AML-193 (cell line): ENCODE data around the gene IL17D.
"Not testable (repeated sequence)": the region's sequence is repeated elsewhere in the genome, so short reads cannot be mapped to it uniquely, and the experiment has no call there.

Experiments used
- DNase-seq, 2 experiments: peaks; one replicate each; lab custom pipeline; 2025; lab: John Stamatoyannopoulos, UW

IL17D gene, protein sequence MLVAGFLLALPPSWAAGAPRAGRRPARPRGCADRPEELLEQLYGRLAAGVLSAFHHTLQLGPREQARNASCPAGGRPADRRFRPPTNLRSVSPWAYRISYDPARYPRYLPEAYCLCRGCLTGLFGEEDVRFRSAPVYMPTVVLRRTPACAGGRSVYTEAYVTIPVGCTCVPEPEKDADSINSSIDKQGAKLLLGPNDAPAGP

DNA sequence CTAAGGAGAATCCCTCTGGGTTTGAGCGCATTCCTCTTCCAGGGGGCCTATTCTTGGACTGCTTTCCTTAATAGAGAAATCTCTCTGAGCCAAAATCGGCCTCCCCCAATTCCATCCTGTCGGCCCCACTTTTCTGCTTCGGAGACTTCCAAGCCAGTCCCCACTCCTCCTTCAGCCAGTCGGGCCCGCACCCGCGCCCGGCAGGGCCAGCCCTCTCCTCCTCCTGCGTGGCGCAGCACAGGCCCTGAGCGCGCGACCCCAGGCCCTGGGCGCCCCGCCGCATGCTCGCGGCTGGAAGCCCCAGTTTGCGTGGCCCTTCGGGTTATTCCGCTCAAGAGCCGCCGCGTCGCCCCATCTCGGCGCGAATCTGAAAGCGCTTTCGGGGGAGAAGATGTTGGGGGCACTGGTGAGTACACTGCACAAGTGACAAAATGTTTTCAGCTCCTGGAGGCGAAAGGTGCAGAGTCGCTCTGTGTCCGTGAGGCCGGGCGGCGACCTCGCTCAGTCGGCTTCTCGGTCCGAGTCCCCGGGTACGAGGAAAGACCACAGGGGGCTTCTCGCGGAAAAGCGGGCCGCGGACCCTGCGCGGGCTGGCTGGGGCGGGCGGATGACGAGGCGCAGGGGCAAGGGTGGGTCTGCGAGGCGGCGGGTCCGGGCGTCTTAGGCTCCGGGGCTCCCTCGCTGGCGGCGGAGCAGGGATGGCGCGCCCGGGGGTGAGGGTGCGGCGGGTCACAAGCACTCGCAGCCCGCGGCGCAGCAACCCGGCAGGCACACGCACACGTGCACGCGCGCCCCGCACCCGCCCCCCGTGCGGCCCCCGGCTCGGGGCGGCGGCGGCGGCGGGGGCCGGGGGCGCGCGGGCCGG is at the start of gene IL17D:
Gene IL17D, plus strand, starts transcription at position 785 of the 865 bp plus-strand sequence. CDS start 303 bp downstream, outside the sequence.
- DNase-seq: no peak

GRCh38 chr13:20654156-20654555 is 49.3 kb upstream of the IL17D start:
- DNase-seq: no peak

GRCh38 chr13:20658451-20659040 is 45.0 kb upstream of the IL17D start:
- DNase-seq: no peak

GRCh38 chr13:20664351-20664750 is 39.1 kb upstream of the IL17D start:
- no peak for DNase-seq

DNA sequence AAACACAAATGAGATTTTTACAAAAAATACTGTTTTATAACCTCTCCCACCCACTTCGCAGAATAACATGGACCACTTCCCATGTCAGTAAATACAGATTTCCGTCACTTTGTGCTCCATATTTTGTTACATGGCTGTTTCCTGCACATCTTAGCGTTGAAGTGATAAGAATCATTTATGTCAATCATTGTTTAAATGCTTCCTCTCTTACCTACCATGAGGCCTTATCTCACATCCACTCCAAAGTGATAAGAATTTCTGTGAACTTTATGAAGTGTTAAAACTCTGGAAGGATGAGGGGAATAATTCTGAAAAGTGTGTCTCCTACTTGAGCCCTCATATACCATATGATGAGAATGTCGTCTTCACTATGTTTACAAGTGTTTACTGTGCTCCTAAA is 36.6 kb upstream of the IL17D start:
- no peak for DNase-seq

- DNase-seq: no peak
Observed at GRCh38 chr13:20667857-20668437, 35.6 kb upstream of the IL17D start.

DNA sequence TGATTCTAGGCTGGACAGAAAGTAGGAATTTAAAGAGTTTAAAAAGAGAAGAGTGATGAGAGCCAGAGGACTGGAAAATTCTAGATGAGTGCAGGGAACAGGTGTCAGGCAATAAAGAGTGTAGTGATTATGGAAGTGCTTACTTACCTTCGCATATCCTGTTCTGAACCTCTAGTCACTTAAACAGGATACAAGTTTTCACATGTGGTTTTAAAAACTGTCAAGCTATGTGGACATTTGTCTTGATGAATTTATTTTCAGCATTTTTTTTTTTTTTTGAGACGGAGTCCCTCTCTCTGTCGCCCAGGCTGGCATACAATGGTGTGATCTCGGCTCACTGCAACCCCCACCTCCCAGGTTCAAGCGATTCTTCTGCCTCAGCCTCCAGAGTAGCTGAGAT is 34.3 kb upstream of the IL17D start:
- DNase-seq: no peak

GRCh38 chr13:20671789-20672188 is 31.7 kb upstream of the IL17D start:
- DNase-seq: no peak

GRCh38 chr13:20672772-20673171 is 30.7 kb upstream of the IL17D start:
- DNase-seq: peak in 1 of 2 experiments; percentile 19

GRCh38 chr13:20673715-20674114 is 29.8 kb upstream of the IL17D start:
- no peak for DNase-seq

DNA sequence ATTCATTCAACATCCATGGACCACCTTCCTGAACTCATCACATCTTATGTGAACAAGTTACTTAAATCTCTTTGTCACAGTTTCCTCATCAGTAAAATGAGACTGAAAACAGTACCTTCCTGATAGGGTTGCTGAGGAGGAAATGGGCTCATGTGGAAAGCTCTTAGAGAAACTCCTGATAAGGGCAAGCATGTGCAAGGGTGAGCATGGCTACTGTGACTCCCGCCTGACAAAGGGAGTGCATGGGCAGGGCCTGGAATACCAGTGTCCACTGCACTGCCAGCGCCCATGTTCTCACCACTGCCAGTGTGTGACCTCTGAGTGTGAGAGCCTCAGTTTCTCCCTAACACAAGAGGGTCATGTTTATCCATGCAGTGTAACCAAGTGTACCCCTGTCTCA is 27.3 kb upstream of the IL17D start:
- DNase-seq: no peak

DNA sequence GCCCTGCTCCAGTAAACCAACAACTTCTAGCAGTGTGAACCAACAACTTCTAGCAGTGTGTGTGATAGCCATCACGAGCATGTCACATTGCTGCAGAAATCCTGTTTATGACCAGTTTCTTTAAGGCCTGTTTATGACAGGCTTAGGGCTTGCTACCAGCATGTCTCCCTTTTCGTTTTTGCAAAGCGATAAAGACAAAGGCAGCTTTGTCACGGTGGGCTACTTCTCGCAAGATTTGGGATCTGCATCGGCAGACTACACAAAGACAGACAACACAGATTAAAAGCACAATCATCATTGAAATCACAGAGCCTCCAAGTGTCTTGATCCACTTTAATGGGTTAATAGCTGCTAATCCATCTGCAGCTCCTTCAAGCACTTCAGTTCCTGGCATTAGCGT is 24.9 kb upstream of the IL17D start:
- not testable (repeated sequence) for DNase-seq

- no peak for DNase-seq
Observed at GRCh38 chr13:20679879-20680278, 23.6 kb upstream of the IL17D start.

- no peak for DNase-seq
Observed at GRCh38 chr13:20680416-20681080, 23.0 kb upstream of the IL17D start.

GRCh38 chr13:20681481-20681880 is 22.0 kb upstream of the IL17D start:
- not testable (repeated sequence) for DNase-seq

DNA sequence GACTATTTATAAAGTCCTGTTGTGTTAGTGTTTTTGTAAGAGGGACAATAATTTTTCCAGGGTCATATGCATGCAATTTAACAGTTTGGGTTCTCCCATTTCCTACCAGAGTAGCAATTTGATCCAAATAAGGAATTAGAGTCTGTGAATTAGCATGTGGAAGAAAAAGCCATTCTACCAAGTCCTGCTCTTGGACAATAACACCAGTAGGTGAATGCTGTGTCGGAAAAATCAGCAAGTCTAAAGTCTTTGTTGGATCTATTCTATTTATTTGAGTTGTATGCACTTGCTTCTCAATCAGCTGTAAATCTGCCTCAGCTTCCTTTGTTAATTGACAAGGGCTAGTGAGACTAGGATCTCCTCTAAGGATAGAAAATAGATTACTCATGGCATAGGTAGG is 21.4 kb upstream of the IL17D start:
- DNase-seq: no peak

DNA sequence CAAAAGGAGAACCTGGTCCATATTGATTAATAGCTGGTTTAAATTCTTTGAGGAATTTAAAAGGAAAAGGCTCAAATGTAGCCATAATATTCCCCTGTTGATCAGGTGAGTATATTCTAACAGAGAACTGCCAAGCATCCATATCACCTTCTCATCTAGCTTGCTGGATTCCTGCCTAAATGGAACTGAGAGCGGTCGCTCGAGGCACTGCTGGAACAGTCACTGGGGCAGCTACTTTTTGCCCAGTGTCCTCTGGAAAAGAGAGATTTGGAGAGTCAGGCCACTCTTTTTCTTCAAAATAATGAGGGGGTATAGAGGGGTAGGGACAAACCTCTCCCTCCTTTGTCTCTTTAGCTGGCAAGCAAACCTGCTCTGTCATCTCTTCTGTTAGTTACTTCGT is 19.5 kb upstream of the IL17D start:
- DNase-seq: no peak

DNA sequence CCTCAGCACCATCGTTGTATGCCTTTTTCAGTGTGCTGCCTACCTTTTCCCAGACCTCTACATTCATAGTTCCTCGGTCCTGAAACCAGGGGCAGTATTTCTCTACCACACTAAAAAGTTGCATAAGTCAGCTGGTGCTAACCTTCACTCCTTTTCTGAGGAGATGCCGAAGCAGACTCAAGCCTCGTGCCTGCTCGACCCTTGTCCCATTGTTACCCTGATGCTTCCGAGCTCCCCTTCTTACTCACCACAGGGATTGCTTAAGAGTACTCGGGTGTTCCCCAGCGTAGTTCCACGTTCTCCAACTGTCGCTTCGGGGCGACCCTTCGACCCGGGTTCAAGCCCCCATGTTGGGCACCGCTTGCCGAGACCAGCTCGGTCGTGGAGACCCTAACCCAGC is 19.0 kb upstream of the IL17D start:
- no peak for DNase-seq

- no peak for DNase-seq
Observed at GRCh38 chr13:20685092-20685491, 18.4 kb upstream of the IL17D start.

DNA sequence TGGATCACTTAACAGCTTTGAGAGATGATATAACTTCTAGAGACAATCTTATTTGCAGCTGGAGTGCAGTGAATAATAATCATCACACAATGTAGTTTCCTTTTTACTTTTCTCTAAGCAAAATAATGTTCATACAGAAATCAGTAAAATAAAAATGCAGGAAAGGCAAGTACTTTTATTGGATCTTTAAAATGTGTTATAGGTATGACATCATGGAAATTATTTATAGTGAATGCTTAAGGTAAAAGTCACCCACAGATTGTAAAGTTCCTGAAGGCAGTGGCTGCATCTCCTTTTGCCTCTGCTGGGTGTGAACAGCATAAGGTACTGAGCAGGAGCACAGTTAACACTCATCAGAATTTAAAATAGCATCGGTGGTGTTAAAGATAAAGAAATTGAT is 17.3 kb upstream of the IL17D start:
- DNase-seq: no peak

DNA sequence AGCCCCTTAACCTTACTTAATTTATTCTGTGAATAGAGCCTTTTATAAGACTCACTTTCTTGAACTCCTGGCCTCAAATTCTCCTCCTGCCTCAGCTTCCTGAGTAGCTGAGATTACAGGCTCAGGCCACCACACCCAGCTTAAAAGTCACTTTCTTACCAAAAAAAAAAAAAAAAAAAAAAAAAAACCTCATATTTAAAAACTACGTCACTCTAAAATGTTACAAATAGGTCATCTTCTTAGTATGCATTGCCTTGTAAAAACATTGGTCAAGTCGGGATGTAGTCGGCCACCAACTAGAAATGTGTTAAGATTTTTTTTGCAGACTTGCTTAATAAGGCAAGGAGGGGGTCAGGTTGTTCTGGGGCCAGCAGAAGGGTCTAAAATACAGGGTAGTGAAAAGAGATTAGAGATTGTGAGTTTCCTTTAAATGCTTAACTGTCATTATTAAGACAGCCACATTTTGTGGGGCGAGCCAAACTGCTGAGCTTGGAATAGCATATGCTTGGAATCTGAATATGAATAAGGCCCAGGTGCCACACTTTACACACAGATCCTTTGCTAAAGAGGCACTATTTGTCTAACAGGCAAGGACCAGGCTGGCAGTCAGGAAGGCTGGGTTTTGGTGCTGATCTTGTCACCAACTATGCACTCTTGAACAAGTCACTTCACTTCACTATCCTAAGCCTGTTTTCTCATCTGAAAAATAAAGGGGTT is 16.5 kb upstream of the IL17D start:
- DNase-seq: no peak

GRCh38 chr13:20689291-20689690 is 14.2 kb upstream of the IL17D start:
- no peak for DNase-seq
